ENCODE data around the gene PPIP5K2.

PPIP5K2 gene

DNA sequence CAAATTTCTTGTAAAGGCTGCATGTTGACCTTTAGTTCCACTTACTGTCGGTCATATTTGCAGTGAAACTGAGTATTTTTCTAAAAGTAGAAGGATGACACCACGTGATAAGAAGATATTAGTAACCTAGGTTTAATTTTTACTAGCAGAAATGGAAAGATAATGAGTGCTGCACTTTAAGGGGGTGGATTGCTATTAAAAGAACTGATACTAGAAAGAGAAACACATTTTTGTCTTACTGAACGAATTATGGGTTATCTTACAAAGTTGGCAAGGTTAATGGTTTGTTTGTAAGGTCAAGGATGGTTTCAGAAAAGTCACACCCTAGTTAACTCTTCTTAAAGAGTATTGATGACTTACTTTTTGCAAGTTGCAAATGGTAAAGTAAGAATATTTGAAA is 140.8 kb downstream of the PPIP5K2 start:
- H3K4me2 ChIP-seq (ENCODE audit: low read length, poor library complexity, severe bottlenecking) = peak overlapping the region; percentile 22
- H2AK5ac ChIP-seq (ENCODE audit: low read length, severe bottlenecking) = no peak overlapping the region
- H4K91ac ChIP-seq (ENCODE audit: low read length) = no peak overlapping the region
- H4K8ac ChIP-seq (ENCODE audit: low read length) = no peak overlapping the region
- peak overlapping the region in 1 of 2 experiments; percentile 89 for H3K4me3 ChIP-seq (ENCODE audit: insufficient read depth in 1 of 2, low read depth in 1 of 2, low read length in 2 of 2)
- no peak overlapping the region for H2AFZ ChIP-seq (ENCODE audit: low read depth, low read length)
- no peak overlapping the region for H3K23ac ChIP-seq (ENCODE audit: low read length in 2 of 2)
- no peak overlapping the region for H3K4ac ChIP-seq (ENCODE audit: low read depth in 1 of 2, low read length in 2 of 2)
- H3K9ac ChIP-seq (ENCODE audit: low read length) = peak overlapping the region; percentile 85
- 64% methylated on average over 3 of the region's 3 CpGs for WGBS
- DNase-seq = no peak
- no peak overlapping the region for H2BK120ac ChIP-seq (ENCODE audit: low read depth, low read length)
- H2BK15ac ChIP-seq (ENCODE audit: low read depth, poor library complexity, severe bottlenecking) = no peak overlapping the region
- peaks cover 0 to 3% of the 10 kb centered on the region in 2 experiments for H3K36me3 ChIP-seq (ENCODE audit: control insufficient read depth in 1 of 2, insufficient read depth in 2 of 2, low read depth in 1 of 2, low read length in 2 of 2)
- H2BK5ac ChIP-seq (ENCODE audit: low read depth, low read length, poor library complexity, severe bottlenecking) = no peak overlapping the region
- H3K14ac ChIP-seq (ENCODE audit: low read length in 2 of 2) = no peak overlapping the region
- H3K4me1 ChIP-seq (ENCODE audit: control insufficient read depth, insufficient read depth, low read depth, low read length) = peaks cover 2% of the 10 kb centered on the region
- no peaks in the 10 kb centered on the region for H3K9me3 ChIP-seq (ENCODE audit: control insufficient read depth, low read length)
- no peak overlapping the region for H3K18ac ChIP-seq (ENCODE audit: low read depth in 1 of 2, low read length in 2 of 2)
- no peak overlapping the region for H3K27ac ChIP-seq (ENCODE audit: low read length, poor library complexity, severe bottlenecking)
- no peak overlapping the region for H2BK12ac ChIP-seq (ENCODE audit: low read length in 2 of 2)
- H3K27me3 ChIP-seq (ENCODE audit: control insufficient read depth in 1 of 2, insufficient read depth in 1 of 2, low read length in 2 of 2) = no peaks in the 10 kb centered on the region
- peaks cover 4% of the 10 kb centered on the region for H3K79me1 ChIP-seq (replicated peaks; ENCODE audit: low read length, poor library complexity, severe bottlenecking)
